Measurements from ENCODE around the gene MCHR1. TPM values are rescaled to one million over a fixed set of nuclear protein-coding genes. Genes with fewer than 3 reads are reported as not detected.

Gene MCHR1
- total and polyA plus RNA-seq, 2 of the 13 experiments (the other 11 are each of a cell fraction or from before 2014, with no cell fraction given) = 0.40 to 0.83 TPM

DNA sequence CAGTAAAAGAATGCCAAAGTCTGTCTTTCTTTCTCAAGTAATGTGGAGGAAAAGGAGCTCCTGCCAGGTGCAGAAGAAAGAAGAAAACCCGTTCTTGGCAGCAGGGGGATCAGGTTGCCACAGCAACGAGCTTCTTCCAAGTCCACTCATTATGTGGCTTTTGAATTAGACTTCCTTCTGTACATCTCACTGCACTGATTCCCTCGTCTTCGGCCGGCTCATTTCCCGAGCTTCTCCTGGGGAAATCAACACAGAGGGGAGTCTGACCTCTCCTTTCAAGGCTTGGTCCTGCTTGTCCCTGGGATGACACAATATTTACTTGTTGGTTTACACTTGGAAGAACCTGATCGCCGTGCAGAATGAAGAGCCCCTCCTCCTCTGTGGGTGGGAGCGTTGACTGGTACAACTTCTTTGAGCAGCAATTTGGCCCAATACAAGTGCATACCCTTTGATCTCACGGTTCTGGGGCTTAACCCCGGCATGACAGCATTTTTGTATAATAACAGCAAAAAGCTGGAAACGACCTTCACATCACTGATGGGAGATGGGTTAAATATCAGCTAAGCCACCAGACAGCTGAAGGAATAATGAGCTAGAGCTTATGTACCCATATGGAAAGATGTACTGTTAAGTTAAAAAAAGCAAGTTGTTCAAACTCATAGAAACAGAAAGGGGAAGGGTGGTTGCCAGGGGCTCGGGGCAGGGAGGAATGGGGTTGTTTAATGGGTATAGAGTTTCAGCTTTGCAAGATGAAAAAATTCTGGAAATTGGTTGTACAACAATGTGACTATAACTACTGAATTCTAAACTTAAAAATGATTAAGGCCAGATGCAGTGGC, 35.4 kb downstream of the MCHR1 start:
- H3K4me2 ChIP-seq (ENCODE audit: low read depth, low read length) = peak overlapping the region; percentile 69
- peak overlapping the region in 1 of 3 experiments; percentile 49; a peak in 2 of 6 replicates for H3K4me3 ChIP-seq (replicated peaks in 1 of 3; ENCODE audit: insufficient read depth in 1 of 3, low read depth in 2 of 3, low read length in 3 of 3)
- intact Hi-C loops (cut with micrococcal nuclease; ENCODE audit: unreplicated experiment) = loop anchor here (5.0 kb wide), 1 partner anchor 32 kb away; no protein-coding TSS in a partner anchor
- H2AFZ ChIP-seq (ENCODE audit: low read length) = no peak overlapping the region
- DNase-seq (ENCODE audit: low spot score) = peak; percentile 51
- H3K79me2 ChIP-seq (ENCODE audit: insufficient read depth, low read length) = no peaks in the 10 kb centered on the region
- H3K9ac ChIP-seq (ENCODE audit: insufficient read depth, low read depth, low read length) = peak overlapping the region; percentile 13; the same call in 1 of the 2 replicates
- peak; percentile 15; the same call in 1 of the 3 replicates for ATAC-seq
- peaks cover 68% of the 10 kb centered on the region for H3K4me1 ChIP-seq (ENCODE audit: insufficient read depth, low read length)
- H3K36me3 ChIP-seq (replicated peaks in 1 of 2; ENCODE audit: control insufficient read depth in 1 of 2, insufficient read depth in 2 of 2, low read length in 2 of 2) = no peaks in the 10 kb centered on the region
- no TSS peak for BruUV-seq (replicated peaks)
- in situ Hi-C loops (cut with HindIII; ENCODE audit: extremely low pct_ligation_motif_present, low pct_unique_long_range_greater_than_20kb) = no loop called here
- no peaks in the 10 kb centered on the region for H4K20me1 ChIP-seq (ENCODE audit: insufficient read depth, low read length)
- H3K9me3 ChIP-seq (ENCODE audit: low read length) = no peaks in the 10 kb centered on the region
- CTCF ChIA-PET (ENCODE audit: low intra/inter-chr PET ratio, low total read pairs) = no interaction called here
- WGBS (ENCODE audit: low lambda C conversion rate) = 3% methylated on average over 10 of the region's 13 CpGs
- POLR2A ChIA-PET = interaction anchor here (0.6 to 1.3 kb wide), 3 partner anchors 14 to 368 kb away, joined by 3 read pairs; no protein-coding TSS in a partner anchor
- H3K27ac ChIP-seq (ENCODE audit: extremely low read length, insufficient read depth, low read length) = no peak overlapping the region
- FAIRE-seq = peak; percentile 12
- H3K27me3 ChIP-seq (ENCODE audit: control insufficient read depth in 1 of 2, insufficient read depth in 2 of 2, low read length in 2 of 2) = peaks cover 0 to 10% of the 10 kb centered on the region in 2 experiments; a peak in 2 of 5 replicates
- no peak for TF ChIP-seq SAFB2 (CRISPR knock-in tag; IDR thresholded peaks at IDR 0.05; ENCODE audit: borderline replicate concordance, low read depth)
- TF ChIP-seq RORA (CRISPR knock-in tag; IDR thresholded peaks at IDR 0.05) = no peak
- TF ChIP-seq, protein P1, sequence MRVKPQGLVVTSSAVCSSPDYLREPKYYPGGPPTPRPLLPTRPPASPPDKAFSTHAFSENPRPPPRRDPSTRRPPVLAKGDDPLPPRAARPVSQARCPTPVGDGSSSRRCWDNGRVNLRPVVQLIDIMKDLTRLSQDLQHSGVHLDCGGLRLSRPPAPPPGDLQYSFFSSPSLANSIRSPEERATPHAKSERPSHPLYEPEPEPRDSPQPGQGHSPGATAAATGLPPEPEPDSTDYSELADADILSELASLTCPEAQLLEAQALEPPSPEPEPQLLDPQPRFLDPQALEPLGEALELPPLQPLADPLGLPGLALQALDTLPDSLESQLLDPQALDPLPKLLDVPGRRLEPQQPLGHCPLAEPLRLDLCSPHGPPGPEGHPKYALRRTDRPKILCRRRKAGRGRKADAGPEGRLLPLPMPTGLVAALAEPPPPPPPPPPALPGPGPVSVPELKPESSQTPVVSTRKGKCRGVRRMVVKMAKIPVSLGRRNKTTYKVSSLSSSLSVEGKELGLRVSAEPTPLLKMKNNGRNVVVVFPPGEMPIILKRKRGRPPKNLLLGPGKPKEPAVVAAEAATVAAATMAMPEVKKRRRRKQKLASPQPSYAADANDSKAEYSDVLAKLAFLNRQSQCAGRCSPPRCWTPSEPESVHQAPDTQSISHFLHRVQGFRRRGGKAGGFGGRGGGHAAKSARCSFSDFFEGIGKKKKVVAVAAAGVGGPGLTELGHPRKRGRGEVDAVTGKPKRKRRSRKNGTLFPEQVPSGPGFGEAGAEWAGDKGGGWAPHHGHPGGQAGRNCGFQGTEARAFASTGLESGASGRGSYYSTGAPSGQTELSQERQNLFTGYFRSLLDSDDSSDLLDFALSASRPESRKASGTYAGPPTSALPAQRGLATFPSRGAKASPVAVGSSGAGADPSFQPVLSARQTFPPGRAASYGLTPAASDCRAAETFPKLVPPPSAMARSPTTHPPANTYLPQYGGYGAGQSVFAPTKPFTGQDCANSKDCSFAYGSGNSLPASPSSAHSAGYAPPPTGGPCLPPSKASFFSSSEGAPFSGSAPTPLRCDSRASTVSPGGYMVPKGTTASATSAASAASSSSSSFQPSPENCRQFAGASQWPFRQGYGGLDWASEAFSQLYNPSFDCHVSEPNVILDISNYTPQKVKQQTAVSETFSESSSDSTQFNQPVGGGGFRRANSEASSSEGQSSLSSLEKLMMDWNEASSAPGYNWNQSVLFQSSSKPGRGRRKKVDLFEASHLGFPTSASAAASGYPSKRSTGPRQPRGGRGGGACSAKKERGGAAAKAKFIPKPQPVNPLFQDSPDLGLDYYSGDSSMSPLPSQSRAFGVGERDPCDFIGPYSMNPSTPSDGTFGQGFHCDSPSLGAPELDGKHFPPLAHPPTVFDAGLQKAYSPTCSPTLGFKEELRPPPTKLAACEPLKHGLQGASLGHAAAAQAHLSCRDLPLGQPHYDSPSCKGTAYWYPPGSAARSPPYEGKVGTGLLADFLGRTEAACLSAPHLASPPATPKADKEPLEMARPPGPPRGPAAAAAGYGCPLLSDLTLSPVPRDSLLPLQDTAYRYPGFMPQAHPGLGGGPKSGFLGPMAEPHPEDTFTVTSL (CRISPR knock-in tag; IDR thresholded peaks at IDR 0.05; ENCODE audit: borderline replicate concordance) = peak; percentile 65; the same call in 1 of the 2 replicates
- no peak for TF ChIP-seq PCBP2 (optimal IDR thresholded peaks at IDR 0.05; ENCODE audit: low read depth, low read length, poor library complexity, severe bottlenecking)
- TF ChIP-seq NPAS2 (CRISPR knock-in tag; IDR thresholded peaks at IDR 0.05; ENCODE audit: borderline replicate concordance) = no peak
- TF ChIP-seq EEA1 (CRISPR knock-in tag; IDR thresholded peaks at IDR 0.05; ENCODE audit: borderline replicate concordance) = no peak
- TF ChIP-seq STAG1 (CRISPR knock-in tag; IDR thresholded peaks at IDR 0.05) = no peak
- TF ChIP-seq, protein P2, sequence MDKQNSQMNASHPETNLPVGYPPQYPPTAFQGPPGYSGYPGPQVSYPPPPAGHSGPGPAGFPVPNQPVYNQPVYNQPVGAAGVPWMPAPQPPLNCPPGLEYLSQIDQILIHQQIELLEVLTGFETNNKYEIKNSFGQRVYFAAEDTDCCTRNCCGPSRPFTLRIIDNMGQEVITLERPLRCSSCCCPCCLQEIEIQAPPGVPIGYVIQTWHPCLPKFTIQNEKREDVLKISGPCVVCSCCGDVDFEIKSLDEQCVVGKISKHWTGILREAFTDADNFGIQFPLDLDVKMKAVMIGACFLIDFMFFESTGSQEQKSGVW (CRISPR knock-in tag; IDR thresholded peaks at IDR 0.05; ENCODE audit: borderline replicate concordance) = no peak
- TF ChIP-seq, protein P3, sequence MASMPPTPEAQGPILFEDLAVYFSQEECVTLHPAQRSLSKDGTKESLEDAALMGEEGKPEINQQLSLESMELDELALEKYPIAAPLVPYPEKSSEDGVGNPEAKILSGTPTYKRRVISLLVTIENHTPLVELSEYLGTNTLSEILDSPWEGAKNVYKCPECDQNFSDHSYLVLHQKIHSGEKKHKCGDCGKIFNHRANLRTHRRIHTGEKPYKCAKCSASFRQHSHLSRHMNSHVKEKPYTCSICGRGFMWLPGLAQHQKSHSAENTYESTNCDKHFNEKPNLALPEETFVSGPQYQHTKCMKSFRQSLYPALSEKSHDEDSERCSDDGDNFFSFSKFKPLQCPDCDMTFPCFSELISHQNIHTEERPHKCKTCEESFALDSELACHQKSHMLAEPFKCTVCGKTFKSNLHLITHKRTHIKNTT (CRISPR knock-in tag; IDR thresholded peaks at IDR 0.05) = no peak
- peak; percentile 72 for TF ChIP-seq FOXA3 (CRISPR knock-in tag; IDR thresholded peaks at IDR 0.05)
- no peak for TF ChIP-seq FOXK2 (IDR thresholded peaks at IDR 0.05)
- peak; percentile 41; the same call in 1 of the 2 replicates for TF ChIP-seq HDAC1 (CRISPR knock-in tag; IDR thresholded peaks at IDR 0.05)
- TF ChIP-seq ZIK1 (CRISPR knock-in tag; IDR thresholded peaks at IDR 0.05; ENCODE audit: borderline replicate concordance, low read depth) = no peak
- TF ChIP-seq ARNT2 (CRISPR knock-in tag; IDR thresholded peaks at IDR 0.05; ENCODE audit: low read depth) = no peak
- TF ChIP-seq YY1 (IDR thresholded peaks at IDR 0.05; ENCODE audit: insufficient read depth, insufficient replicate concordance, low read depth, low read length) = no peak

Data from HepG2 (cell line).